ENCODE data around the gene DIAPH2. TPM values are rescaled to one million over a fixed set of nuclear protein-coding genes. Genes with fewer than 3 reads are reported as not detected.
A peak's percentile ranks its signal among the peaks of the same experiment; 100 is the strongest.

The DIAPH2 gene
- total and polyA plus RNA-seq, 2 of the 13 experiments (the other 11 are each of a cell fraction or from before 2014, with no cell fraction given), result 2.1 to 8.5 TPM

DNA sequence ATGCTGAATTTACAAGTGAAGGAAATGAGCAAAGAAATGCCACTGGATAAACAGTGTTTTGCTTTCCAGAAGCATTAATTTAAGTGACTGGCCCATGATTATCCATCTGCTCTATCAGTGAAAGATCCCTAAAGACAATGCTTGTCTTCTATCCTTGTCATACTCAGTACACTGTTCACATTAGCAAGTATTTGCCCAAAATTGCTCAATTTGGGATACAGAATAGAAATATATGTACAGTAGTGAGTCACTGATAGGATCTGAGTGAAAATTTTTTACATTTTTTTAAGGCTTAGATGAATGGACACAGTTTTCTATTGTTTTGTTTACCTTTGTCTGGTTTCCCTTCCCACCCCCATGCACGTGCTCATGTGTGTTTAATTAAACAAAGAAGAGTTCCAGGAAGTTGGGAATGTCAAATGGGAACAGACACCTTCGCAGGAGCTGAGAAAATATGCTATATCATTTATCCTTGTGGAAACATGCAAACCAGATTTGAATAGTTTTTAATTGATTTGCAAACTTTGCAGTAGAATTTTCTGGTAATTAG lies 855.4 kb downstream of the DIAPH2 start:
- Histone ChIP-seq H3K27me3 (ENCODE audit: control insufficient read depth in 1 of 2, insufficient read depth in 2 of 2, low read length in 2 of 2) (no peaks in the 10 kb centered on the region), H4K20me1 (ENCODE audit: insufficient read depth, low read length) (no peaks in the 10 kb centered on the region), H2AFZ (ENCODE audit: low read length) (no peak overlapping the region), H3K27ac (ENCODE audit: extremely low read length, insufficient read depth, low read length) (no peak overlapping the region), H3K4me2 (ENCODE audit: low read depth, low read length) (no peak overlapping the region), H3K79me2 (ENCODE audit: insufficient read depth, low read length) (no peaks in the 10 kb centered on the region), H3K9me3 (ENCODE audit: low read length) (no peaks in the 10 kb centered on the region), H3K9ac (ENCODE audit: insufficient read depth, low read depth, low read length) (no peak overlapping the region), H3K4me3 (replicated peaks in 1 of 3; ENCODE audit: insufficient read depth in 1 of 3, low read depth in 2 of 3, low read length in 3 of 3) (no peak overlapping the region), H3K4me1 (ENCODE audit: insufficient read depth, low read length) (peaks cover 10% of the 10 kb centered on the region; the same call in 1 of the 2 replicates), H3K36me3 (replicated peaks in 1 of 2; ENCODE audit: control insufficient read depth in 1 of 2, insufficient read depth in 2 of 2, low read length in 2 of 2) (no peaks in the 10 kb centered on the region)
- no TSS peak for BruUV-seq (replicated peaks)
- DNase-seq (ENCODE audit: low spot score) (peak; percentile 78), ATAC-seq (peak; percentile 76), FAIRE-seq (peak; percentile 74)
- ChIA-PET POLR2A (no interaction called here), CTCF (ENCODE audit: low intra/inter-chr PET ratio, low total read pairs) (no interaction called here)
- in situ Hi-C loops (cut with HindIII; ENCODE audit: extremely low pct_ligation_motif_present, low pct_unique_long_range_greater_than_20kb), result no loop called here
- intact Hi-C loops (cut with micrococcal nuclease; ENCODE audit: unreplicated experiment), result no loop called here
- WGBS (ENCODE audit: low lambda C conversion rate), result 14% methylated on average over 2 of the region's 2 CpGs
- TF ChIP-seq, protein P1, sequence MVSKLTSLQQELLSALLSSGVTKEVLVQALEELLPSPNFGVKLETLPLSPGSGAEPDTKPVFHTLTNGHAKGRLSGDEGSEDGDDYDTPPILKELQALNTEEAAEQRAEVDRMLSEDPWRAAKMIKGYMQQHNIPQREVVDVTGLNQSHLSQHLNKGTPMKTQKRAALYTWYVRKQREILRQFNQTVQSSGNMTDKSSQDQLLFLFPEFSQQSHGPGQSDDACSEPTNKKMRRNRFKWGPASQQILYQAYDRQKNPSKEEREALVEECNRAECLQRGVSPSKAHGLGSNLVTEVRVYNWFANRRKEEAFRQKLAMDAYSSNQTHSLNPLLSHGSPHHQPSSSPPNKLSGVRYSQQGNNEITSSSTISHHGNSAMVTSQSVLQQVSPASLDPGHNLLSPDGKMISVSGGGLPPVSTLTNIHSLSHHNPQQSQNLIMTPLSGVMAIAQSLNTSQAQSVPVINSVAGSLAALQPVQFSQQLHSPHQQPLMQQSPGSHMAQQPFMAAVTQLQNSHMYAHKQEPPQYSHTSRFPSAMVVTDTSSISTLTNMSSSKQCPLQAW (CRISPR knock-in tag; IDR thresholded peaks at IDR 0.05), result no peak
- TF ChIP-seq, protein P2, sequence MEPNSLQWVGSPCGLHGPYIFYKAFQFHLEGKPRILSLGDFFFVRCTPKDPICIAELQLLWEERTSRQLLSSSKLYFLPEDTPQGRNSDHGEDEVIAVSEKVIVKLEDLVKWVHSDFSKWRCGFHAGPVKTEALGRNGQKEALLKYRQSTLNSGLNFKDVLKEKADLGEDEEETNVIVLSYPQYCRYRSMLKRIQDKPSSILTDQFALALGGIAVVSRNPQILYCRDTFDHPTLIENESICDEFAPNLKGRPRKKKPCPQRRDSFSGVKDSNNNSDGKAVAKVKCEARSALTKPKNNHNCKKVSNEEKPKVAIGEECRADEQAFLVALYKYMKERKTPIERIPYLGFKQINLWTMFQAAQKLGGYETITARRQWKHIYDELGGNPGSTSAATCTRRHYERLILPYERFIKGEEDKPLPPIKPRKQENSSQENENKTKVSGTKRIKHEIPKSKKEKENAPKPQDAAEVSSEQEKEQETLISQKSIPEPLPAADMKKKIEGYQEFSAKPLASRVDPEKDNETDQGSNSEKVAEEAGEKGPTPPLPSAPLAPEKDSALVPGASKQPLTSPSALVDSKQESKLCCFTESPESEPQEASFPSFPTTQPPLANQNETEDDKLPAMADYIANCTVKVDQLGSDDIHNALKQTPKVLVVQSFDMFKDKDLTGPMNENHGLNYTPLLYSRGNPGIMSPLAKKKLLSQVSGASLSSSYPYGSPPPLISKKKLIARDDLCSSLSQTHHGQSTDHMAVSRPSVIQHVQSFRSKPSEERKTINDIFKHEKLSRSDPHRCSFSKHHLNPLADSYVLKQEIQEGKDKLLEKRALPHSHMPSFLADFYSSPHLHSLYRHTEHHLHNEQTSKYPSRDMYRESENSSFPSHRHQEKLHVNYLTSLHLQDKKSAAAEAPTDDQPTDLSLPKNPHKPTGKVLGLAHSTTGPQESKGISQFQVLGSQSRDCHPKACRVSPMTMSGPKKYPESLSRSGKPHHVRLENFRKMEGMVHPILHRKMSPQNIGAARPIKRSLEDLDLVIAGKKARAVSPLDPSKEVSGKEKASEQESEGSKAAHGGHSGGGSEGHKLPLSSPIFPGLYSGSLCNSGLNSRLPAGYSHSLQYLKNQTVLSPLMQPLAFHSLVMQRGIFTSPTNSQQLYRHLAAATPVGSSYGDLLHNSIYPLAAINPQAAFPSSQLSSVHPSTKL (CRISPR knock-in tag; IDR thresholded peaks at IDR 0.05), result peak; percentile 33; the same call in 1 of the 2 replicates
- TF ChIP-seq, protein P3, sequence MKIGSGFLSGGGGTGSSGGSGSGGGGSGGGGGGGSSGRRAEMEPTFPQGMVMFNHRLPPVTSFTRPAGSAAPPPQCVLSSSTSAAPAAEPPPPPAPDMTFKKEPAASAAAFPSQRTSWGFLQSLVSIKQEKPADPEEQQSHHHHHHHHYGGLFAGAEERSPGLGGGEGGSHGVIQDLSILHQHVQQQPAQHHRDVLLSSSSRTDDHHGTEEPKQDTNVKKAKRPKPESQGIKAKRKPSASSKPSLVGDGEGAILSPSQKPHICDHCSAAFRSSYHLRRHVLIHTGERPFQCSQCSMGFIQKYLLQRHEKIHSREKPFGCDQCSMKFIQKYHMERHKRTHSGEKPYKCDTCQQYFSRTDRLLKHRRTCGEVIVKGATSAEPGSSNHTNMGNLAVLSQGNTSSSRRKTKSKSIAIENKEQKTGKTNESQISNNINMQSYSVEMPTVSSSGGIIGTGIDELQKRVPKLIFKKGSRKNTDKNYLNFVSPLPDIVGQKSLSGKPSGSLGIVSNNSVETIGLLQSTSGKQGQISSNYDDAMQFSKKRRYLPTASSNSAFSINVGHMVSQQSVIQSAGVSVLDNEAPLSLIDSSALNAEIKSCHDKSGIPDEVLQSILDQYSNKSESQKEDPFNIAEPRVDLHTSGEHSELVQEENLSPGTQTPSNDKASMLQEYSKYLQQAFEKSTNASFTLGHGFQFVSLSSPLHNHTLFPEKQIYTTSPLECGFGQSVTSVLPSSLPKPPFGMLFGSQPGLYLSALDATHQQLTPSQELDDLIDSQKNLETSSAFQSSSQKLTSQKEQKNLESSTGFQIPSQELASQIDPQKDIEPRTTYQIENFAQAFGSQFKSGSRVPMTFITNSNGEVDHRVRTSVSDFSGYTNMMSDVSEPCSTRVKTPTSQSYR (CRISPR knock-in tag; IDR thresholded peaks at IDR 0.05; ENCODE audit: borderline replicate concordance), result peak; percentile 48; the same call in 1 of the 2 replicates
- peak; percentile 82; the same call in 1 of the 2 replicates for TF ChIP-seq SOX5 (CRISPR knock-in tag; IDR thresholded peaks at IDR 0.05; ENCODE audit: borderline replicate concordance)
- TF ChIP-seq, protein P4, sequence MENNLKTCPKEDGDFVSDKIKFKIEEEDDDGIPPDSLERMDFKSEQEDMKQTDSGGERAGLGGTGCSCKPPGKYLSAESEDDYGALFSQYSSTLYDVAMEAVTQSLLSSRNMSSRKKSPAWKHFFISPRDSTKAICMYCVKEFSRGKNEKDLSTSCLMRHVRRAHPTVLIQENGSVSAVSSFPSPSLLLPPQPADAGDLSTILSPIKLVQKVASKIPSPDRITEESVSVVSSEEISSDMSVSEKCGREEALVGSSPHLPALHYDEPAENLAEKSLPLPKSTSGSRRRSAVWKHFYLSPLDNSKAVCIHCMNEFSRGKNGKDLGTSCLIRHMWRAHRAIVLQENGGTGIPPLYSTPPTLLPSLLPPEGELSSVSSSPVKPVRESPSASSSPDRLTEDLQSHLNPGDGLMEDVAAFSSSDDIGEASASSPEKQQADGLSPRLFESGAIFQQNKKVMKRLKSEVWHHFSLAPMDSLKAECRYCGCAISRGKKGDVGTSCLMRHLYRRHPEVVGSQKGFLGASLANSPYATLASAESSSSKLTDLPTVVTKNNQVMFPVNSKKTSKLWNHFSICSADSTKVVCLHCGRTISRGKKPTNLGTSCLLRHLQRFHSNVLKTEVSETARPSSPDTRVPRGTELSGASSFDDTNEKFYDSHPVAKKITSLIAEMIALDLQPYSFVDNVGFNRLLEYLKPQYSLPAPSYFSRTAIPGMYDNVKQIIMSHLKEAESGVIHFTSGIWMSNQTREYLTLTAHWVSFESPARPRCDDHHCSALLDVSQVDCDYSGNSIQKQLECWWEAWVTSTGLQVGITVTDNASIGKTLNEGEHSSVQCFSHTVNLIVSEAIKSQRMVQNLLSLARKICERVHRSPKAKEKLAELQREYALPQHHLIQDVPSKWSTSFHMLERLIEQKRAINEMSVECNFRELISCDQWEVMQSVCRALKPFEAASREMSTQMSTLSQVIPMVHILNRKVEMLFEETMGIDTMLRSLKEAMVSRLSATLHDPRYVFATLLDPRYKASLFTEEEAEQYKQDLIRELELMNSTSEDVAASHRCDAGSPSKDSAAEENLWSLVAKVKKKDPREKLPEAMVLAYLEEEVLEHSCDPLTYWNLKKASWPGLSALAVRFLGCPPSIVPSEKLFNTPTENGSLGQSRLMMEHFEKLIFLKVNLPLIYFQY (CRISPR knock-in tag; IDR thresholded peaks at IDR 0.05; ENCODE audit: borderline replicate concordance), result no peak
- peak; percentile 39; the same call in 1 of the 2 replicates for TF ChIP-seq CEBPB (IDR thresholded peaks at IDR 0.05; ENCODE audit: borderline replicate concordance, low read depth, low read length)
- TF ChIP-seq SOX6 (IDR thresholded peaks at IDR 0.05), result no peak
- peak; percentile 86 for TF ChIP-seq SOX6 (CRISPR knock-in tag; IDR thresholded peaks at IDR 0.05)
- TF ChIP-seq FOXA3 (CRISPR knock-in tag; IDR thresholded peaks at IDR 0.05), result peak; percentile 28; the same call in 1 of the 2 replicates
- TF ChIP-seq BCL6 (CRISPR knock-in tag; IDR thresholded peaks at IDR 0.05), result peak; percentile 45; the same call in 1 of the 2 replicates
- no peak for TF ChIP-seq ZBTB1 (CRISPR knock-in tag; IDR thresholded peaks at IDR 0.05; ENCODE audit: borderline replicate concordance)
- TF ChIP-seq CEBPG (CRISPR knock-in tag; IDR thresholded peaks at IDR 0.05), result peak; percentile 22; the same call in 1 of the 2 replicates

Measured in HepG2 (cell line).